Stimulated activated naive CD8-positive, alpha-beta T cell treated with anti-CD3 and anti-CD28 coated beads, Interleukin-15, amount 100 ng/mL, for 72 hours (primary cell): ENCODE data around the gene ABCG1.

Experiments
- ATAC-seq: fragments of 150-1000 bp; cut with Tn5 transposase; 2 replicates; pipeline ENCODE4 v1.10.0; 2021; ENCODE audit warnings: mild to moderate bottlenecking, moderate library complexity
- DNase-seq, 2 donors: peaks; one replicate each; pipeline ENCODE4 v3.0.0; 2021 to 2022
- H3K27ac Mint-ChIP-seq, 2 donors: one replicate each; pipeline ENCODE4 v1.8.0; 2022; ENCODE audit warnings: mild to moderate bottlenecking in 2 of 2, mixed read lengths in 2 of 2, moderate library complexity in 2 of 2
- H3K27me3 Mint-ChIP-seq: one replicate; pipeline ENCODE4 v1.8.0; 2022; ENCODE audit warnings: mixed read lengths
- H3K4me1 Mint-ChIP-seq: one replicate; pipeline ENCODE4 v1.8.0; 2022; ENCODE audit warnings: mild to moderate bottlenecking, mixed read lengths
- H3K4me3 Mint-ChIP-seq, 2 donors: one replicate each; pipeline ENCODE4 v1.8.0; 2022; ENCODE audit warnings: mild to moderate bottlenecking in 2 of 2, mixed read lengths in 2 of 2, moderate library complexity in 1 of 2
- H3K9me3 Mint-ChIP-seq, 2 donors: one replicate each; pipeline ENCODE4 v1.8.0; 2022; ENCODE audit warnings: mixed read lengths in 2 of 2

Gene ABCG1

DNA sequence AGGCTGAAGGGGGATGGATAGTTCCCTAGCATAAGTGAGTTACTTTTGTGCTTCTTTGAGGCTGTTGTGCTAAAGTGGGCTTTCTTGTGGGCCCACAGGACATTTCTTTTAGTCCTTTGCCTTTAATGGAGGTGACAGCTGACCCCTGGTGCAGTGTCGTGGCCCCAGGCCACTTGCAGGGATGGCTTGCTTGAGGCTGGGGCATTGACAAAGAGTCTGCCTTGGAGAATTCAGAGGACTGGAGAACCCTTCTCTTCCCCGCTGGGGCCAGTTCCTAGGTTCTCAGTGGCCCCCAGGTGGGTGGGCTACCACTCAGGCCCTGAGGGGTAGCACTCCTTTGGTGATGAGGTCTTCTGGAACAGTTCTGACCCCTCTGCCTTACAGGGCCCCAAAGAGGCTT is 12.8 kb downstream of the ABCG1 start:
- no peaks in the 10 kb centered on the region for H3K27me3 Mint-ChIP-seq
- DNase-seq (no peak), ATAC-seq (no peak)
- H3K9me3 Mint-ChIP-seq, result peaks cover 8 to 11% of the 10 kb centered on the region in 2 donors
- H3K27ac Mint-ChIP-seq, result no peak overlapping the region
- H3K4me1 Mint-ChIP-seq, result peaks cover 100% of the 10 kb centered on the region
- peak overlapping the region in 1 of 2 donors; percentile 9 for H3K4me3 Mint-ChIP-seq

DNA sequence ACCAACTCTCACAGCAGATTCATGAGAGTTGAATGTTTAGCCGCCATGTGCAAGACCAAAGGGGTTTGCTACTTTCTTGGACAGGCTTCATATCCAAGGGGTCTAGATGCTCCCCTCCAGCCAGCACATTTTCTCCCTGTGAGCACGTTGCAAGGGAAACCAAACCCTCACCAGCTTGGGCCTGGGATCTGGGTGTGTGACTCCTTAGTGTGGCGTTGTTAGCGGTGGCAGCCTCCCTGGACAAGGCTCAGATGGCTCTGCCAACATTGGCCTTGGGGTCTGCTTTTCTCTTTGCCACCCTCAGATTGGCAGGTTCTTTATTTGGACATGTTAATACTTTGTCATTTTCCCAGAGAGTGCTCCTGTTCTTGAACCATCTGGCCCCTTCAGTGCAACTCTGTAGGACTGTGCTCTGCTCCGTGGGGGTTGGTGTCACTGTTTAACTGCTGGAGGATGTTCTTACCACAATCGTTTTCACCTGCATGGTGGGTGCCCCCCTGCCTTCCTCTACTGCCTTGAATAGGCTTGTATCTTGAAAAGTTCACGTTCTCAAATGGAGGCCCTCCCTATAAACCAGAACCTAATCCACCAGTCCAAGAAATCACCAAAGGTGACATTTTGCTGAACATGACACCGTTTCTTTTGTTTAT is 13.4 kb downstream of the ABCG1 start:
- ATAC-seq, result no peak
- DNase-seq, result no peak
- peaks cover 5 to 6% of the 10 kb centered on the region in 2 donors for H3K9me3 Mint-ChIP-seq
- peak overlapping the region; percentile 97 to 98 for H3K27ac Mint-ChIP-seq
- H3K27me3 Mint-ChIP-seq, result no peaks in the 10 kb centered on the region
- peaks cover 100% of the 10 kb centered on the region for H3K4me1 Mint-ChIP-seq
- peak overlapping the region; percentile 85 to 91 for H3K4me3 Mint-ChIP-seq

DNA sequence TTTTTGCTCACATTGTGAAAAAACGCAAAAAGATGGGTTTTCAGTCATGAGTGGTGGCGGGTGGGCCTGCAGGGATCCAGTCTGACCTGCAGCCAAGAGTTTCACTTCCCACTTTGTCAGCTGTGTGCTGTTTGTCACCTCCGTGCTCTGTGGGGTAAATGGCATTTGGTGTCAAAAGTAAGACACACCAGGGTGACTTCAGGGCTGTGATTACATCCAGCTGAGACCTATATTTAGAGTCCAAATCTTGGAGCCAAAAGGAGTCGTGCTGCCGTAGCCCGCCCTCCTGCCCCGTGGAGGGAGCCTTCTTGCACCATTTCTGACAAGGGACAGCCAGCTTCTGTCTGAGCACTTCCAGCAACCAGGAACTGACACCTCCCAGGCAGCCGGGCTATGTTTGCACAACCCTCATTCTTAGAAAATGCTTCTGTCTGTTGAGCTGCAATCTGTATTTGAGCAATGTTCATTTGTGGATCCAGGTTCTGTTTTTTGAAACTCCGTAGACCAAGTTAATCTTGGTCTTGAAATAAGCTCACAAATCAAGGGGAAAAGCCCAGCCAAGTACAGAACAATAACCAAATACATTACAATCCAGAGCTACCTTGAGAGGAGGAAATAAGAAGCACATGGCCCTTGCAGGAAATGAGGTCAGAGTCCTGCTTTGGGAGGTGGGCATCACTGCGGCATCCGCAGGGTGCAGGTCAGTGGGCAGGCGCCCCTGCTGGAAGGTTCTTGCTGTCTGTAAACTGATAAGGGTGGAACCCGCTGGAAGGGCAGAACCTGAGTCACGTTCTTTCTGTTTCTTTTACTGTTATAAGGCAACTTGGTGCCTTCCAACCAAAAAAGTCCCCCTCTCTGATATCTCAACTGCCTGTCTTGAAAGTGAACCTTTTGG is 14.4 kb downstream of the ABCG1 start:
- H3K27ac Mint-ChIP-seq, result peak overlapping the region; percentile 97 to 98
- H3K27me3 Mint-ChIP-seq, result no peaks in the 10 kb centered on the region
- ATAC-seq, result peak; percentile 84
- H3K4me3 Mint-ChIP-seq, result peak overlapping the region; percentile 85 to 91
- peak; percentile 78 to 94 for DNase-seq
- no peaks in the 10 kb centered on the region for H3K9me3 Mint-ChIP-seq
- H3K4me1 Mint-ChIP-seq, result peaks cover 100% of the 10 kb centered on the region

DNA sequence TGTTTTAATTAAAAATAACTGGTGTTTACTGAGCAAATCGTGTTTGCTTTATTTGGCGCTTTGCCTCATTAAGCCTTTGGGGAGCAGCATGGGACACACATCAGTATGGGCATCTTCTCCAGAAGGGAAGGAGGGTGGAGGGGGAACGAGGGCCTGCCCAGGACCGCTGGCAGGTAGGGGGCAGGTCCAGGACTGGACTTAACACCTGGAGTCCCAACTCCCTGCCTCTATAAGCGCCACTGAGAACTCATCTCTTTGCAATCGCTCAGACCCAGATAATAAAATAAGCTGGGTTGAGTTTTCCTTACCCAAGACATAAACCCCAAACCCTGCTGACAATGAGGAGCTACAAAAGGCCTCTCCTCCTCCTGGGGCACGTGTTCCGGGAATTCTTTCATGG is 15.1 kb downstream of the ABCG1 start:
- peaks cover 100% of the 10 kb centered on the region for H3K4me1 Mint-ChIP-seq
- H3K4me3 Mint-ChIP-seq, result peak overlapping the region; percentile 85 to 91
- H3K9me3 Mint-ChIP-seq, result no peaks in the 10 kb centered on the region
- no peak for ATAC-seq
- no peak for DNase-seq
- peak overlapping the region; percentile 97 to 98 for H3K27ac Mint-ChIP-seq
- H3K27me3 Mint-ChIP-seq, result no peaks in the 10 kb centered on the region

DNA sequence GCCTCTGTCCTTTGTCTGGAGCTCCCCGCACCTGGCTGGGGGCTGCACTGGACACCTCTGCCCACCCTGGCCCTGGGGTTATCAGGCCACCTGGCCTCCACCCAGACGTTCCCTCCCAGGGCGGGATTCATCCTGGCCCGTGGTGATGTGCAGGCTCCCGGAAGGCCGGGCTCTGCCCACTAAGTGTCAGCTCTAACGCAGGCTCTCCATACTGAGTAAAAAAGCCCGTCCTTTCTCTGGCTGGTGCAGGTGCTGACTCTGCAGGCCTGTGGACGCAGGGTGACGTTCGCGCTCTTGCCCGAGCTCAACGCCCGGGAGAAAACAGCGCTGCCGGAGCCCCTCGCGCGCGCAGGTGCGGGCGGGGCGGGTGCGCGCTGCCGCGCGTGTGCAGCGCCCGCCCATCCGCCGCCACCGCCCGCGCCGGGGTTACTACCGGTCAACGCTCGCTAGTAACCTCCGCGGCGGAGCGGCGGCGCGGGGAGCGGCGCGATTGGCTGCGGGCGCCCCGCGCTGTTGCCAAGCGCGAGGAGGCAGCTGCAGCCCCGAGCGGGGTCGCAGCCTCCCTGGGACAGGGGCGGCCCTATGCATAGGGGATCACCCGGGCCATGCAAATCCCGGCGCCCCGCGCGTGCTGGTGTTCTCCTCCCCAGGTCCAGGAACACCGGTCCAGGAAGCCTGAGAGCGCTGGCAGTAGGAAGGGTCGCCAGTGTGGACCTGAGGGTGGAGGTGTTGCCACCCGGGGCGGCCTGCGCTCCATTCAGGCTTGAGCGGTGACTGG is 15.7 kb downstream of the ABCG1 start:
- peak overlapping the region; percentile 85 to 91 for H3K4me3 Mint-ChIP-seq
- no peaks in the 10 kb centered on the region for H3K27me3 Mint-ChIP-seq
- no peaks in the 10 kb centered on the region for H3K9me3 Mint-ChIP-seq
- H3K27ac Mint-ChIP-seq, result peak overlapping the region; percentile 97 to 98
- H3K4me1 Mint-ChIP-seq, result peaks cover 100% of the 10 kb centered on the region
- ATAC-seq (peak; percentile 72), DNase-seq (peak; percentile 84 to 85)

DNA sequence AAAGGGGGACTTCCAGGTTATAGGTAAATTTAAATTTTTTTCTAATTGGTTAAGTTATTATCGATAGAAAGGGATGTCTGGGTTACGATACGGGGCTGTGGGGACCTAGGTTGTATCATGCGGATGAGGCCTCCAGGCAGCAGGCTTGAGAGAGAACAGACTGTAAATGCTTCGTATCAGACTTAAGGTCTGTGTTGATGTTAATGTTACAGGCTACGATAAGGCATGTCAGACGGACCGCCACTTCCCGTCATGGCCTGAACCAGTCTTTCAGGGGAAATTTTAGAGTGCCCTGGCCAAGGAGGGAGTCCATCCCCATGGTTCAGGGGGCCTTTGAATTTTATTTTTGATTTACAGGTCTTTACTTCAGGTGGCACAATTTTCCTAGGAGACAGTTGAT is 16.7 kb downstream of the ABCG1 start:
- DNase-seq (no peak), ATAC-seq (no peak)
- Mint-ChIP-seq H3K4me3 (peak overlapping the region; percentile 69 to 91), H3K4me1 (peaks cover 96% of the 10 kb centered on the region), H3K27ac (peak overlapping the region; percentile 97 to 98), H3K27me3 (no peaks in the 10 kb centered on the region), H3K9me3 (no peaks in the 10 kb centered on the region)

DNA sequence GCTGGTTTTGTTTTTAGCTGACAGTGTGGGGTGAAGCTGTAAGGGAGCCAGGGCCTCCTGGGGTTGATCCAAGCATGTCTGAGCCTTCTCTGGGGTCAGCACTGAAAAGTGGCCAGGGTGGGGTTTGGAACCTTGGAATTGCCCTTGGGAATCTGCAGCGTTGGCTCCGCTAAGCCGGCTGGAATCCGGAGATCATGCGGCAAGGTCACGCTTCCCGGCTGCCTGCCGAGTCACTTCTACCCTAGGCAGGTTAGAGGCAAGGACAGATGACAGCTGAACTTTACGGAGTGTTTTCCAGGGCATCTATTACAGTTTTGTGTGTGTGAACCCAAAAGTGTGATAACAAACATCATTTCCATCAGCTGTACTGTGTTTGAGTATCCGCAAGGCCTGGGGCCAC is 17.1 kb downstream of the ABCG1 start:
- Mint-ChIP-seq H3K4me1 (peaks cover 91% of the 10 kb centered on the region), H3K27me3 (no peaks in the 10 kb centered on the region), H3K27ac (peak overlapping the region; percentile 97 to 98), H3K4me3 (peak overlapping the region; percentile 69 to 91), H3K9me3 (no peaks in the 10 kb centered on the region)
- DNase-seq (no peak), ATAC-seq (no peak)

DNA sequence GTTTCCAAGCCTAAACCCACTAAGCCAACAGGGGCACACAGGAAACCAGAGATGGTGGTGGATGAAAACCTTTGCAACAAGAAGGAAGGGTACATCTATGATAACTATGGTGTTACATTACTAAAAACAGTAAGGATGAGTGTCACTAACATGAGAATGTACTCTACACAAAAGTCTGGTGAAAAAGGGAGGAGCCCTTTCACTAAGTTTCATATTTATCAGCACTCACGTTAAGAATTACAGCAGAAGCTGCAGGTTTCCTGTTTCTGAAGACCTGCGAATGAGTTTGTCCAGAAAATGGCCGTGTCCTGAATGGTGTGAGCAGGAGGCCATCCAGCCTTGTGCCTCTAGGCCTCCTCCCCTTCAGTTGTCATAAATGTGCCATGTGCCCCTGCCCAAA is 17.8 kb downstream of the ABCG1 start:
- no peaks in the 10 kb centered on the region for H3K27me3 Mint-ChIP-seq
- H3K9me3 Mint-ChIP-seq, result no peaks in the 10 kb centered on the region
- H3K4me3 Mint-ChIP-seq, result peak overlapping the region; percentile 69 to 91
- ATAC-seq (peak; percentile 29), DNase-seq (no peak)
- peak overlapping the region; percentile 42 to 98 for H3K27ac Mint-ChIP-seq
- peaks cover 85% of the 10 kb centered on the region for H3K4me1 Mint-ChIP-seq

DNA sequence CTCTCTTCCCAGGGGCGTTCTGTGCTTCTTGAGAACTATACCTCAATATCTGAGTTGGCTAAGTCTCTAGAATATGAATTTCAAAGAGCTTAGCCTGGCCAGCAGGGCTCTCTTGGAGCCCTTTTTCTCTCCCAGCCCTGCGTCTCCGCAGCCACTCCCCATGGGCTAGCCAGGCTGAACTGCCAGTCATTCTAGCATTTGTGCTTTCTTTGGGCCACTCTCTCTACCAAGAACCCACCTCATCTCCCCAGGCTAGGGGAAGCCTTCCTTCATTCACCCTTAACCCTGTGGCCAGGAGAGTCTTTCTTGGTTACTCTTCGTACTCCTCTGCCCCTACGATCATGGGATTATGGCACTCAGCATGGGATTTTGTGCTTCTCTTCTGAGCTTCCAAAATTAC is 18.2 kb downstream of the ABCG1 start:
- Mint-ChIP-seq H3K27ac (peak overlapping the region; percentile 42 to 98), H3K4me1 (peaks cover 80% of the 10 kb centered on the region), H3K4me3 (peak overlapping the region; percentile 69 to 91), H3K27me3 (no peaks in the 10 kb centered on the region), H3K9me3 (no peaks in the 10 kb centered on the region)
- no peak for ATAC-seq
- no peak for DNase-seq

DNA sequence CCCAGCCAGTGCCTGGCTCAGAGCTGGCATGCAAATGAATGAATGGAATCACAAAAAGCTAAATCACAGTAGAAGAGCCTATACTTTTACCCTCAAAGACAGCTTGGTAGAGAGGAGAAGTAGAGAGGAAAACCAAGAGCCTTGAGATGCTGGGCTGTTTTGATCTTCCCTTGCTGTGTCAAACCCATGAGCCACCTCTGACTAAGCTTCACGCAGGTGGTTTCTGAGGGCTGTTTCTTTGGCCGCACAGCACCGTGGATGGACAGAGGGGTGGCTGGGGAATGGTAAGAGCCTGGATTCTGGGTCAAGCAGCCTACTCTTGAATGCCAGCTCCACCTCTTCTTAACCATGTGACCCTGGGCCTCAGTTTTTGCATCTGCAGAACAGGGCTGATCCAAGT is 18.6 kb downstream of the ABCG1 start:
- H3K4me3 Mint-ChIP-seq, result peak overlapping the region; percentile 69 to 91
- H3K27ac Mint-ChIP-seq, result peak overlapping the region; percentile 42 to 98
- no peaks in the 10 kb centered on the region for H3K27me3 Mint-ChIP-seq
- DNase-seq (peak in 1 of 2 donors; percentile 67), ATAC-seq (peak; percentile 24)
- peaks cover 76% of the 10 kb centered on the region for H3K4me1 Mint-ChIP-seq
- no peaks in the 10 kb centered on the region for H3K9me3 Mint-ChIP-seq

DNA sequence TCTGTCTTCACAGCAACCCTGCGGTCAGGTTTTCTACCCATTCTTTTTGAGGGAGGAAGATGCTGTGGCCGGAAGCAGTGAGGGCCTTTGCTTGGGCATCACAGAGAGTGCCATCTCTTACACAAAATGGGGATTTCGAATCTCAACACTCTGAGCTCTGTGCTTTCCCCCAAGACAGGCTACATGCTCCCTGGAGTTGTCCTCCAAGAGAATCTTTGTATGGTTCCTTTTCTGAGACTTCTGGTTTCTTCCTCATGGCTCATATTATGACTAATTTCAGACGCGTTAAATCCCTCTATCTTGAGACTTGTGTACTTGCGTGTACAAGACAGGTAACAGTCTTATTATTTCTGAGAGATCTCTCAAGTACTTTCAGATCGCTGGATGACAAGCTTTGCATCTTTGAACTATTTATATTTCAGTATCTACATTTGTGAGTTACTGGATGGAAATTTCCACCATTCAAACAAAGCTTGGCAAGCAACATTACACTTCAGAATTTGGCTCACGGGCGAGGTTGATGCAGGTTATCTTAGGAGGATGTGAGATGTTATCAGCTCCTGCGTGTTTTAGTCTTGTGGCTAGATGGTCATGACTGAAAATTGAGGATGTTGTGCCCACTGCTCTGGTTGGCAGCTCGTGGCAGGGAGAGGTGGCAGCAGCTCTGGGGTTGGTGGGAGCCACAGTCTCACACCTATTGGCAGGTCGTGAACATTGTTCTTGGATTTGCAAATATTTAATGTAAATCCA is 19.4 kb downstream of the ABCG1 start:
- Mint-ChIP-seq H3K4me1 (peaks cover 68% of the 10 kb centered on the region), H3K27me3 (no peaks in the 10 kb centered on the region), H3K27ac (peak overlapping the region; percentile 72 to 98), H3K4me3 (peak overlapping the region; percentile 69 to 91), H3K9me3 (no peaks in the 10 kb centered on the region)
- DNase-seq (peak in 1 of 2 donors; percentile 51), ATAC-seq (peak; percentile 24)

DNA sequence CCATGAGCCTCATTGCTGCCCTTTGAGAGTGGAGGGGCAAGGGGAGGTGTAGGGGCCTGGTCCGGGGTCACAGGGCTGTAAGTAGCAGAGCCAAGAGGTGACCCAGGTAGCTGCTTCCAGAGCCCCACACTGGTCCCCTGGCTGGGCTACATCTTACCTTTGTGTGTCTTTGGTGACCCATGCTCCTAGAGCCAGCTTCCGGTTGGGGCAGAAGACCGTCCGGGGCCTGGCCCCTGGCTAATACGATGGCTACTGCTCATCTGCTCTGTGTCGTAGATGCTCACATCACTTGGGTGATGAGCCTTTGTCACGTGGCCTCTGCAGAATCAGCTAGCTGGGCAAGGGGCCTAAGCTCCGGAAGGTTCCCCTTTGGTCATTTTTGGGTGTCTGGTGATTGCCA is 20.6 kb downstream of the ABCG1 start:
- no peaks in the 10 kb centered on the region for H3K27me3 Mint-ChIP-seq
- DNase-seq (no peak), ATAC-seq (no peak)
- H3K9me3 Mint-ChIP-seq, result no peaks in the 10 kb centered on the region
- H3K4me1 Mint-ChIP-seq, result peaks cover 56% of the 10 kb centered on the region
- H3K4me3 Mint-ChIP-seq, result no peak overlapping the region
- H3K27ac Mint-ChIP-seq, result no peak overlapping the region

DNA sequence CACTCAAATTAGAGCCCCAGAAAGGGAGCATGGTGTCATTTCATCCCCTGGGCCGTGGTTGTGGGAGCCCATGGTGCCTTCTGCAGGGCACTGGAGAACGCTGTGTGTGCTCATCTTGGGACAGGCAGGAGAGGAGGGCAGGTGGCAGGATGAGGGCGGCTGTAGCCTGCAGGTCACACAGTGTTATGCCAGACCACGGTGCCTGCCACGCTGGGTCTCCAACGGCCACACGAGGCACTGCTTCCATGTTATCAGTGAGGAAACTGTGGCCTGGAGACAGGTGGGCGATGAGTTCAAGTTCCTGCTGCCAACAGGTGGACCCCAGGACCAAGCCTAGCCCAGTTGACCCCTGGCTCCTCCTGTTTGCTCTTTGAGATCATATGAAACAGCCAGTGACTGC is 21.0 kb downstream of the ABCG1 start:
- peaks cover 52% of the 10 kb centered on the region for H3K4me1 Mint-ChIP-seq
- H3K9me3 Mint-ChIP-seq, result no peaks in the 10 kb centered on the region
- H3K4me3 Mint-ChIP-seq, result no peak overlapping the region

DNA sequence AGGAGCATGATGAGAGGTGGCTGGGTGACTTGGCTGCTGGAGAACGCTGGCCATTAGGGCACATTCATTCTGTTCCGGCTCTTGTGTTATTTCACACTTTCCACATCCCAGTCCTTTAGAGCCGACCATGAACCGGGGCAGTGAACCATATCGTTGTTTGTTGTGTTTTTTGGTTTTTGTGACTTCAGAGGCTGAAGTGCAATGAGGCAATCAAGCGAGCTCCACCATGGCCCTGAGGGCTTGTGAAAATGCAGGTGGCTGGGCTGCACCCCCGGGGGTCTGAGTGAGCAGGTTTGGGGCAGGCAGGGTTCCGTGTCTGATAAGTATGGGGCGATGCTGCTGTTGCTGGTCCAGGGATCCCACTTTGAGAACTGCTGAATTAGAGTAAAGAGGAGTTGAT is 23.7 kb downstream of the ABCG1 start:
- H3K4me1 Mint-ChIP-seq, result peaks cover 35% of the 10 kb centered on the region
- DNase-seq (no peak), ATAC-seq (no peak)
- no peaks in the 10 kb centered on the region for H3K9me3 Mint-ChIP-seq
- H3K27ac Mint-ChIP-seq, result no peak overlapping the region
- no peak overlapping the region for H3K4me3 Mint-ChIP-seq
- no peaks in the 10 kb centered on the region for H3K27me3 Mint-ChIP-seq

More for the DNA sequence above, 21.0 kb downstream of the ABCG1 start:
- ATAC-seq (no peak), DNase-seq (no peak)
- Mint-ChIP-seq H3K27ac (no peak overlapping the region), H3K27me3 (no peaks in the 10 kb centered on the region)

DNA sequence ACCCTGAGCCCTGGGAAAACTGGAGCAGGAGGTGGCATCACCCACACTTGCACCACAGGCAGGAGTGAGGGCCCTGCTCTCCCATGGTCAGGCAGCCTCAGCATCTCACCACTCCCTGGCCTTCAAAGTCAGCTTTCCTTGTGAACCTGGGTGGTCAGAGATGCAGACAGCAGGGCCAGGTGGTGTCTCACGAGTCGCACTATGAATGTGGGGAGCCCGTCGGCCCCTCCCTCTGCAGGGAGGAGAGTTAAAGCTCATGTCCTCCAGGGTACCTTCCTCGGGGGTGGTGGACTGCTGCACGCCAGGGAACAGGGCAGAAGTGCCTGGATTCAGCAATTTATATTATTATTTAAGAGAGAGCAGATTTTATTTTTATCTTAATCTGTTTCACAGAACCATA is 24.1 kb downstream of the ABCG1 start:
- ATAC-seq (no peak), DNase-seq (no peak)
- Mint-ChIP-seq H3K27ac (no peak overlapping the region), H3K4me1 (peaks cover 34% of the 10 kb centered on the region), H3K4me3 (no peak overlapping the region), H3K9me3 (no peaks in the 10 kb centered on the region), H3K27me3 (no peaks in the 10 kb centered on the region)
